ENCODE data around the gene ABCB4.

The ABCB4 gene

DNA sequence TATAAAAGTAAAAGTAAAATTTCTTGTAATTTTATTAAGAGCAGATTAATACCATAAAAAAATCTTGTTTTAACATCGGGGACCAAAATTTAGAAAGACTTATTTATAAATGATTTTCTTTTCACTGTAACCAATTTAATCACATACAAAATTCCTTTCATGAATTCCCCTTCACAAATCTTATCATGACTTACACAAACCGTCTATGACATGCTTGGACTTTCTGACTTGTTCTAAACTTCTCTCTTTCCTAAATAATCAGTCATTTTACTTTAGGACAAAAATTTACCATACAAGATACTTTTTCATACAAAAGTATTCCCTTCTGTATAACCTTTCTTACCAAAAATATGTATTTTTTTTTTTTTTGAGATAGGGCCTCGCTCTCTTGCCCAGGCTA lies 120.7 kb downstream of the ABCB4 start:
- DNase-seq (ENCODE audit: low read depth in 2 of 2, low spot score in 1 of 2) = no peak
